Gastroesophageal sphincter (tissue), 3 donors: ENCODE measurements around the gene NEDD9.

Source experiments
- EP300 ChIP-seq: sonication (generic); formaldehyde crosslinking; IDR thresholded peaks from one replicate; pipeline ENCODE4 v1.6.1; 2017; ENCODE audit warnings: antibody characterized with exemption, mild to moderate bottlenecking
- POLR2A ChIP-seq, 2 donors: fragments of 450-650 bp; IDR thresholded peaks; one replicate each; pipeline ENCODE4 v1.6.1; 2017; ENCODE audit warnings: antibody characterized with exemption in 2 of 2, mild to moderate bottlenecking in 2 of 2, moderate library complexity in 1 of 2
- TF ChIP-seq, protein P1 (sequence below), 4 experiments: fragments of 200-600 bp in 2 of 4; fragments of 450-650 bp in 2 of 4; sonication (generic) in 1 of 4; IDR thresholded peaks; one replicate each; pipeline ENCODE4 v1.5.1; 2017 to 2019; ENCODE audit warnings: antibody characterized with exemption in 4 of 4, mild to moderate bottlenecking in 2 of 4, moderate library complexity in 2 of 4

DNA sequence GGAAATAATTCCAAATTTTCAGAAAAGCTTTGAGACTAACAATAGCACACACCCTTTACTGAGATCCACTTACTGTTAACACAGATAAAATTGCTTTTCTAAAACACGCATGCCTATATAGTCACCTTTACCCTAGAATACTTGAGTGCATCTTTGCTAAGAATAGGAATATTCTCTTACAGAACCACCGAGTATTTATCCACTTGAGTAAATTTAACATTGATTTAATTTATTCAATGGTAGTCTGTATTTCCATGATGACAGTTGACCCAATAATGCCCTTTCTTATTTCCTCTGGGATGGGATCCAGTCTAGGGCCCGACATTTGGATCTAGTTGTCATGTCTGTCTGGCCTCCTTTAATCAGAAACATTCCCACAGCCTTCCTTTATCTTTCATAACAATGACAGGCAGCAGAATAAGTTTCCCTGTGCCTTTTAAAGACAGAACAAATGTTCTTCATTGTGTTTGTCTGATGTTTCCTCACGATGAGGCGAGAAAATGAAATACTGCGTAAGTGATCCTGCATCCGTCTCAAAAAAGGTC lies 64.3 kb downstream of the NEDD9 start:
- TF ChIP-seq, protein P1, sequence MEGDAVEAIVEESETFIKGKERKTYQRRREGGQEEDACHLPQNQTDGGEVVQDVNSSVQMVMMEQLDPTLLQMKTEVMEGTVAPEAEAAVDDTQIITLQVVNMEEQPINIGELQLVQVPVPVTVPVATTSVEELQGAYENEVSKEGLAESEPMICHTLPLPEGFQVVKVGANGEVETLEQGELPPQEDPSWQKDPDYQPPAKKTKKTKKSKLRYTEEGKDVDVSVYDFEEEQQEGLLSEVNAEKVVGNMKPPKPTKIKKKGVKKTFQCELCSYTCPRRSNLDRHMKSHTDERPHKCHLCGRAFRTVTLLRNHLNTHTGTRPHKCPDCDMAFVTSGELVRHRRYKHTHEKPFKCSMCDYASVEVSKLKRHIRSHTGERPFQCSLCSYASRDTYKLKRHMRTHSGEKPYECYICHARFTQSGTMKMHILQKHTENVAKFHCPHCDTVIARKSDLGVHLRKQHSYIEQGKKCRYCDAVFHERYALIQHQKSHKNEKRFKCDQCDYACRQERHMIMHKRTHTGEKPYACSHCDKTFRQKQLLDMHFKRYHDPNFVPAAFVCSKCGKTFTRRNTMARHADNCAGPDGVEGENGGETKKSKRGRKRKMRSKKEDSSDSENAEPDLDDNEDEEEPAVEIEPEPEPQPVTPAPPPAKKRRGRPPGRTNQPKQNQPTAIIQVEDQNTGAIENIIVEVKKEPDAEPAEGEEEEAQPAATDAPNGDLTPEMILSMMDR (IDR thresholded peaks at IDR 0.05), result no peak
- TF ChIP-seq EP300, result no peak
- no peak for TF ChIP-seq POLR2A (IDR thresholded peaks at IDR 0.05)
